Measurements from ENCODE around the gene LHX4. TPM values are rescaled to one million over a fixed set of nuclear protein-coding genes. Genes with fewer than 3 reads are reported as not detected.
A peak's percentile ranks its signal among the peaks of the same experiment; 100 is the strongest.

The LHX4 gene
- total and polyA plus RNA-seq, 10 of the 15 experiments (the other 5 are each of a cell fraction or from before 2014, with no cell fraction given), result 0.05 to 0.80 (median 0.32) TPM; not detected in 6

DNA sequence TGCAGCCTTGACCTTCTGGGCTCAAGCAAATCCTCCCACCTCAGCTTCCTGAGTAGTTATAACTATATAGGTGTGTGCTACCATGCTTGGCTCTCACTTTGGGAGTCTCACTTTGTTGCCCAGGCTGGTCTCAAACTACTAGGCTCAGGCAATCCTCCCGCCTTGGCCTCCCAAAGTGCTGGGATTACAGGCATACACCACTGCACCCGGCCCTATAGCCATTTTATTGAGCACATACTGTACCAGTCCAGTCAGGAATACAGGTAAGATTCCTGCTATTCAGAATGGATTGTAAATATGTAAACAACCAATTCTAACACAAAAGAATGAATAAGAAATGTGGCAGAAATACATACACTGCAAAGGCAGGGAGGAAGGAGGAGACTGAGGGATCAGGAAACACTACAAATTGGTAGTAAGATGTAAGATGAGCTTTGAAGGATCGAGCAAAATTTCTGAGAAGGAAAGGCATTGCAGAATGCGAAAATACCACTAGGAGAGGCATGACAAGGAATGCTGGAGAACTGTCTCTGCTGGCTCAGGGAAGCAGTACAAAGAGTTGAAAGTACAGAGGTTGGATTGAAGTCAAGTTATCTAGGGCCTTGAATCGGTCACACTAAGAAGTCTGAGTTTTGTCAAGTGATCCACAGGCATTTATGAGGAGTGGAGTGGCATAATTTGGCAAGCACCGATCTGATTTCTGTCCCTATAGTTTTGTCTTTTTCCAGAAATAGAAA lies 60.4 kb downstream of the LHX4 start:
- ChIA-PET RAD21 (ENCODE audit: unreplicated experiment) (no interaction called here), POLR2A (no interaction called here), SMC1A (ENCODE audit: uncharacterized antibody, unreplicated experiment) (interaction anchor here (0.6 to 1.6 kb wide), 8 partner anchors 9 to 139 kb away, joined by 3 to 6 read pairs (median 3); no protein-coding TSS in a partner anchor), CTCF (interaction anchor here (1.0 to 1.2 kb wide), 3 partner anchors 11 to 77 kb away, joined by 3 to 4 read pairs (median 3); no protein-coding TSS in a partner anchor)
- in situ Hi-C loops (cut with MboI), result no loop called here
- Histone ChIP-seq H3K4me1 (ENCODE audit: control insufficient read depth, insufficient read depth, low read length) (no peaks in the 10 kb centered on the region), H3K9me3 (replicated peaks; ENCODE audit: control insufficient read depth, insufficient read depth, low read length) (no peaks in the 10 kb centered on the region; the same call in 2 of the 3 replicates), H3K36me3 (ENCODE audit: control insufficient read depth in 2 of 2, insufficient read depth in 2 of 2, low read length in 1 of 2) (peaks cover 0 to 3% of the 10 kb centered on the region in 2 experiments; a peak in 1 of 4 replicates), H3K4me2 (ENCODE audit: control insufficient read depth, insufficient read depth) (no peak overlapping the region), H3K27me3 (replicated peaks in 1 of 2; ENCODE audit: control insufficient read depth in 2 of 2, insufficient read depth in 2 of 2, low read length in 1 of 2) (no peaks in the 10 kb centered on the region), H3K27ac (ENCODE audit: control insufficient read depth, insufficient read depth) (peak overlapping the region; percentile 61), H3K9ac (ENCODE audit: control insufficient read depth, insufficient read depth, low read length) (no peak overlapping the region), H3K79me2 (ENCODE audit: control insufficient read depth, insufficient read depth, low read length) (no peaks in the 10 kb centered on the region), H4K20me1 (ENCODE audit: control insufficient read depth, insufficient read depth) (no peaks in the 10 kb centered on the region), H3K4me3 (no peak overlapping the region), H2AFZ (ENCODE audit: control insufficient read depth, low read depth, low read length) (no peak overlapping the region)
- DNase-seq (ENCODE audit: low read depth, low spot score), result no peak
- no peak for TF ChIP-seq SIX5 (IDR thresholded peaks at IDR 0.05; ENCODE audit: low read depth, low read length, severe bottlenecking)
- no peak for TF ChIP-seq KAT2A (conservative IDR thresholded peaks at IDR 0.05; ENCODE audit: control insufficient read depth, low read depth, low read length)
- no peak for TF ChIP-seq SMC3 (IDR thresholded peaks at IDR 0.05; ENCODE audit: borderline replicate concordance, low read length)
- TF ChIP-seq SMARCA5 (IDR thresholded peaks at IDR 0.05), result no peak
- no peak for TF ChIP-seq SUPT20H (IDR thresholded peaks at IDR 0.05; ENCODE audit: borderline replicate concordance, control insufficient read depth, low read depth, low read length)
- no peak for TF ChIP-seq ZNF274 (IDR thresholded peaks at IDR 0.05; ENCODE audit: insufficient read depth, insufficient read length)
- TF ChIP-seq, protein P1, sequence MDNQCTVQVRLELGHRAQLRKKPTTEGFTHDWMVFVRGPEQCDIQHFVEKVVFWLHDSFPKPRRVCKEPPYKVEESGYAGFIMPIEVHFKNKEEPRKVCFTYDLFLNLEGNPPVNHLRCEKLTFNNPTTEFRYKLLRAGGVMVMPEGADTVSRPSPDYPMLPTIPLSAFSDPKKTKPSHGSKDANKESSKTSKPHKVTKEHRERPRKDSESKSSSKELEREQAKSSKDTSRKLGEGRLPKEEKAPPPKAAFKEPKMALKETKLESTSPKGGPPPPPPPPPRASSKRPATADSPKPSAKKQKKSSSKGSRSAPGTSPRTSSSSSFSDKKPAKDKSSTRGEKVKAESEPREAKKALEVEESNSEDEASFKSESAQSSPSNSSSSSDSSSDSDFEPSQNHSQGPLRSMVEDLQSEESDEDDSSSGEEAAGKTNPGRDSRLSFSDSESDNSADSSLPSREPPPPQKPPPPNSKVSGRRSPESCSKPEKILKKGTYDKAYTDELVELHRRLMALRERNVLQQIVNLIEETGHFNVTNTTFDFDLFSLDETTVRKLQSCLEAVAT (IDR thresholded peaks at IDR 0.05), result no peak
- TF ChIP-seq RUNX3 (IDR thresholded peaks at IDR 0.05; ENCODE audit: low read length), result no peak
- TF ChIP-seq JUNB (IDR thresholded peaks at IDR 0.05), result no peak
- no peak for TF ChIP-seq ZSCAN29 (IDR thresholded peaks at IDR 0.05)
- TF ChIP-seq EGR1 (IDR thresholded peaks at IDR 0.05; ENCODE audit: borderline replicate concordance in 1 of 2, low read depth in 2 of 2, low read length in 2 of 2), result no peak
- WGBS (ENCODE audit: insufficient coverage, insufficient replicate concordance, low lambda C conversion rate, missing lambda C conversion rate), result 98% methylated on average over 6 of the region's 6 CpGs
- ATAC-seq, result peak; percentile 25
- no TSS peak for BruUV-seq (replicated peaks)
- intact Hi-C loops (cut with micrococcal nuclease; ENCODE audit: unreplicated experiment), result no loop called here
- no peak for FAIRE-seq
